HFFc6 (cell line): ENCODE results near the gene IRX2. TPM values are rescaled to one million over a fixed set of nuclear protein-coding genes. Genes with fewer than 3 reads are reported as not detected.

Experiments
- DNase-seq: peaks from one replicate; pipeline ENCODE4 v3.0.0-alpha.2; 2018
- H3K27ac Mint-ChIP-seq: 2 replicates; pipeline ENCODE4 v1.8.0; 2020; ENCODE audit warnings: mild to moderate bottlenecking, mixed read lengths
- H3K27me3 Mint-ChIP-seq: 2 replicates; pipeline ENCODE4 v1.8.0; 2021; ENCODE audit warnings: mild to moderate bottlenecking, moderate library complexity, mixed read lengths; ENCODE audit not compliant: insufficient read depth
- H3K36me3 Mint-ChIP-seq: 2 replicates; pipeline ENCODE4 v1.8.0; 2021; ENCODE audit warnings: low read depth, mixed read lengths
- H3K4me1 Mint-ChIP-seq: 2 replicates; pipeline ENCODE4 v1.8.0; 2020; ENCODE audit warnings: low read depth, mixed read lengths
- H3K4me3 Mint-ChIP-seq: 2 replicates; pipeline ENCODE4 v1.8.0; 2020; ENCODE audit warnings: mild to moderate bottlenecking, moderate library complexity, mixed read lengths
- H3K9me3 Mint-ChIP-seq: 2 replicates; pipeline ENCODE4 v1.8.0; 2020; ENCODE audit warnings: mild to moderate bottlenecking, mixed read lengths
- CTCF ChIP-seq: fragments of 200-600 bp; sonication (generic); IDR thresholded peaks from 2 replicates; pipeline ENCODE4 v1.5.0; 2021; ENCODE audit warnings: antibody characterized with exemption, mild to moderate bottlenecking
- total RNA-seq, 6 experiments: library from RNA; stranded (reverse); fragmentation: NEBNext Ultra II Directional; extraction: Animal tissue kit (Norgen Biotek cat#: 25700); gene quantifications; 2 replicates in 1 of 6; 3 replicates in 5 of 6; pipeline ENCODE4 v1.2.3, GENCODE V29; 2021

The IRX2 gene
- total RNA-seq, 6 experiments from 2014 or later: 2.8 to 5.5 (median 3.5) TPM

GRCh38 chr5:2699686-2700085 is 51.8 kb downstream of the IRX2 start:
- Mint-ChIP-seq H3K9me3 (peaks cover 40% of the 10 kb centered on the region), H3K36me3 (peaks cover 9% of the 10 kb centered on the region), H3K4me1 (no peaks in the 10 kb centered on the region), H3K4me3 (no peak overlapping the region), H3K27ac (no peak overlapping the region), H3K27me3 (peaks cover 8% of the 10 kb centered on the region)
- TF ChIP-seq CTCF: no peak
- no peak for DNase-seq

- DNase-seq: no peak
- Mint-ChIP-seq H3K27ac (no peak overlapping the region), H3K36me3 (peaks cover 9% of the 10 kb centered on the region), H3K4me3 (no peak overlapping the region), H3K27me3 (peaks cover 9% of the 10 kb centered on the region), H3K4me1 (no peaks in the 10 kb centered on the region), H3K9me3 (peaks cover 40% of the 10 kb centered on the region)
- no peak for TF ChIP-seq CTCF
Measured at GRCh38 chr5:2699231-2699630, 52.2 kb downstream of the IRX2 start.

- Mint-ChIP-seq H3K4me3 (no peak overlapping the region), H3K4me1 (no peaks in the 10 kb centered on the region), H3K36me3 (peaks cover 9% of the 10 kb centered on the region), H3K27ac (no peak overlapping the region), H3K27me3 (peaks cover 9% of the 10 kb centered on the region), H3K9me3 (peaks cover 40% of the 10 kb centered on the region)
- DNase-seq: no peak
- no peak for TF ChIP-seq CTCF
Measured at GRCh38 chr5:2698581-2698980, 52.9 kb downstream of the IRX2 start.

GRCh38 chr5:2697446-2698200 is 53.9 kb downstream of the IRX2 start:
- H3K36me3 Mint-ChIP-seq: peaks cover 9% of the 10 kb centered on the region
- no peak for TF ChIP-seq CTCF
- DNase-seq: no peak

GRCh38 chr5:2697041-2697440 is 54.4 kb downstream of the IRX2 start:
- Mint-ChIP-seq H3K4me1 (no peaks in the 10 kb centered on the region), H3K36me3 (peaks cover 9% of the 10 kb centered on the region), H3K4me3 (no peak overlapping the region), H3K9me3 (peaks cover 40% of the 10 kb centered on the region), H3K27ac (no peak overlapping the region), H3K27me3 (peaks cover 9% of the 10 kb centered on the region)
- no peak for TF ChIP-seq CTCF
- DNase-seq: no peak

More at GRCh38 chr5:2697446-2698200, 53.9 kb downstream of the IRX2 start:
- Mint-ChIP-seq H3K4me3 (no peak overlapping the region), H3K4me1 (no peaks in the 10 kb centered on the region), H3K27ac (no peak overlapping the region), H3K27me3 (peaks cover 9% of the 10 kb centered on the region), H3K9me3 (peaks cover 40% of the 10 kb centered on the region)
